Activated CD4-positive, alpha-beta T cell treated with anti-CD3 and anti-CD28 coated beads for 36 hours (primary cell): ENCODE data around the gene CA9. TPM values are rescaled to one million over a fixed set of nuclear protein-coding genes. Genes with fewer than 3 reads are reported as not detected.

Source experiments
- ATAC-seq: fragments of 200-7000 bp; cut with Tn5 transposase; one replicate; pipeline ENCODE4 v1.10.0; 2021; ENCODE audit warnings: mild to moderate bottlenecking, moderate library complexity
- CTCF ChIA-PET: fragments of 350-600 bp; sonication (Branson Sonifier 250); formaldehyde crosslinking; loops from one replicate; lab custom pipeline; 2021; ENCODE audit warnings: antibody characterized with exemption; lab: Charles Lee
- POLR2A ChIA-PET: fragments of 350-600 bp; sonication (Branson Sonifier 250); formaldehyde crosslinking; loops from one replicate; lab custom pipeline; 2021; ENCODE audit warnings: antibody characterized with exemption, inconsistent platforms; lab: Charles Lee
- DNase-seq: peaks from one replicate; pipeline ENCODE4 v3.0.0-alpha.2; 2020
- H3K27ac Mint-ChIP-seq: one replicate; pipeline ENCODE4 v1.8.0; 2021; ENCODE audit warnings: mixed read lengths
- H3K27me3 Mint-ChIP-seq: one replicate; pipeline ENCODE4 v1.8.0; 2021; ENCODE audit warnings: mixed read lengths
- H3K36me3 Mint-ChIP-seq: one replicate; pipeline ENCODE4 v1.8.0; 2021; ENCODE audit warnings: low read depth, mixed read lengths
- H3K4me1 Mint-ChIP-seq: one replicate; pipeline ENCODE4 v1.8.0; 2021; ENCODE audit warnings: mixed read lengths
- H3K4me3 Mint-ChIP-seq: one replicate; pipeline ENCODE4 v1.8.0; 2021; ENCODE audit warnings: mild to moderate bottlenecking, moderate library complexity, mixed read lengths
- H3K9me3 Mint-ChIP-seq: one replicate; pipeline ENCODE4 v1.8.0; 2021; ENCODE audit warnings: low read depth, mixed read lengths
- intact Hi-C, 2 experiments: fragments of 100-400 bp; cut with DNase I in 1 of 2; cut with micrococcal nuclease in 1 of 2; formaldehyde crosslinking; loops; one replicate each; pipeline versions ENCODE4 v1.14.2 to v1.15.1; 2022 to 2024; cut with DNase I, micrococcal nuclease
- microRNA-seq: library from miRNA; unstranded; fragments of <30 nt; microRNA quantifications from one replicate; pipeline ENCODE4 v1.2.0, GENCODE V29; 2021; ENCODE audit warnings: borderline replicate concordance
- total RNA-seq, 2 experiments: library from RNA; stranded (reverse); gene quantifications; one replicate each; pipeline ENCODE4 v1.2.3, GENCODE V29; 2021

CA9 gene
- total RNA-seq, 2 experiments from 2014 or later, result 2.9 to 3.1 TPM

DNA sequence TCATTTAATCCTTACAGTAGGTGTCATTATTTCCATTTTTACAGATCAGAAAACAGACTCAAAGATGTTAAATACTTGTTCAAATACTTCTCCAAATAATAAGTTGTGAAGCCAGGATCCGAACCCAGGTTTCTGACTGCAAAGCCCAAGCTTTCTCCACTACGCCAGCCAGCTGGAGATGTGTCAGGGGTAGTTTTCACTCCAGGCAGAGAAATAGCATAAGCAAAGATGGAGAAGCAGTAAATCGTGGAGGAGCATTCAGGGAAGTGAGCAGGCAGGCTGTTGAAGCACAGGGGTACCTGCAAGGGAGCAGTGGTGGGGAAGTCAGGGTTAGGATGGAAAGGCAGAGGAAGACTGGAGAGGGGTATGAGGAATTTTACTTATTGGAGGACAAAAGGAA is 55.4 kb downstream of the CA9 start:
- intact Hi-C loops, result no loop called here
- CTCF ChIA-PET, result interaction anchor here (0.7 to 8.4 kb wide), 14 partner anchors 9 to 193 kb away, joined by 3 to 68 read pairs (median 5); partner anchors contain the start of genes GBA2 and RGP1

DNA sequence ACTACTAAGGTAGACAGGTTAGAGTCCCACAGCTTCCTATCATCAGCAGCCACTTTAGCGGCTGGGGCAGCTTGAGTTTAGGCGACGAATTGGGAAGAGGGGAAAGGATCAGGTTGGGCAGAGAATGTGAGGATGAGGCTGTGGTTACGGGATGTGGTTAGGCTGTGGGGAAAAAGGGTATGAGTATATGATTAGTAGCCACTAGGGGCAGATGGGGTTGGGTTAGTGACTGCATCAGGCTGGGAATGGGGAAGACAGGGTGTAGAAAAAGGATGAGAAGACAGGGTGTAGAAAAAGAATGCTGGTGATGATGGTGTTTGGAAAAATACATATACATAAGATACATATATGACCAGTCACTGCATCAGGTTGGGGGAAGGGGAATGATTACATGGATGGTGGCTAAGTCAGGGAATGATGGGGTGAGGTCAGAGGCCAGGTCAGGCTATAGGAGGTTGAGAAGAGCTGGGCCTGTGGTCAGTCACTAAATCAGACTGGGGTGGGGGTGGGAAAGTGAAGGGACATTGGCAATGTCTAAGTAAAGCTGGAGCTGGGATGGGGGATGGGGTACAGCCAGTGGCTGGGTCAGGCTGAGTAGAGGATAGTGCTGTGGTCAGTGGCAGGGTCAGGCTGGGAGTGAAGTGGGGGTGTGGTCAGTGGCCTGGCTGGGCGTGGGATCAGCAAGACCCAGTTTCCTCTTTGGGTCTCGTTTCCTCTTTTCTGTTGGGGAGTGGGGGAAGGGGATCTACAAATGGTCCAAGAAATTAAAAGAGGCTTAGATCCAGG is 56.2 kb downstream of the CA9 start:
- intact Hi-C loops, result loop anchor here (5.0 to 10.0 kb wide), 6 partner anchors 113 to 1273 kb away; partner anchors contain the start of genes CD72 (in 1 of the 2), DNAI1 (in 1 of the 2), FAM219A (in 1 of the 2) and GNE (in 1 of the 2)
- Mint-ChIP-seq H3K4me3 (no peak overlapping the region), H3K27ac (peak overlapping the region; percentile 55), H3K27me3 (no peaks in the 10 kb centered on the region), H3K9me3 (no peaks in the 10 kb centered on the region), H3K4me1 (peaks cover 23% of the 10 kb centered on the region), H3K36me3 (peaks cover 20% of the 10 kb centered on the region)
- ChIA-PET CTCF (interaction anchor here (0.5 to 8.4 kb wide), 14 partner anchors 9 to 717 kb away, joined by 3 to 68 read pairs (median 5); partner anchors contain the start of genes CCDC107, GBA2, RGP1 and RMRP), POLR2A (interaction anchor here (1.1 kb wide), 1 partner anchor 19 kb away, joined by 3 read pairs; no protein-coding TSS in a partner anchor)
- peak; percentile 62 for DNase-seq
- ATAC-seq, result no peak

More for the DNA sequence above, 55.4 kb downstream of the CA9 start:
- Mint-ChIP-seq H3K27me3 (no peaks in the 10 kb centered on the region), H3K4me3 (no peak overlapping the region), H3K9me3 (no peaks in the 10 kb centered on the region), H3K27ac (no peak overlapping the region), H3K36me3 (peaks cover 22% of the 10 kb centered on the region), H3K4me1 (peaks cover 19% of the 10 kb centered on the region)
- DNase-seq (peak; percentile 20), ATAC-seq (no peak)
- POLR2A ChIA-PET, result no interaction called here

DNA sequence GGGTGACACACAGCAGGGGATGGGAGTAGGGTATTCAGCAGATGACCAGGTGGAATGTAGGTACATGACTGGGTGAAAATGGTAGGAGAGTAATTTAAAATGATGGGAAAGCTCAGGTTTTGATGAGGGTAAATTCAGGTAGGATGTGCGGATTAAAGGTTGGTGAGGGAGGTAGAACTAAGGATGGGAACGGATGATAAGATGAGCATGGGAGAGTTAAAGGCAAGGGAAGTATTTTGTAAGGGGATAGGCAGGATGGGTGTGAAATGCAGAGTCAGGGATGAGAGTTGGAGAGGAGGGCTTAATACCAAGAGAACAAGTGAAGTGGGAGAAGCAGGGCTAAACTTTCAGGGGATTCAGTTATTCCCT is 56.7 kb downstream of the CA9 start:
- no peak overlapping the region for H3K4me3 Mint-ChIP-seq
- no peak for DNase-seq
- no peaks in the 10 kb centered on the region for H3K27me3 Mint-ChIP-seq
- H3K27ac Mint-ChIP-seq, result peak overlapping the region; percentile 55
- ChIA-PET POLR2A (interaction anchor here (1.1 kb wide), 1 partner anchor 18 kb away, joined by 3 read pairs; no protein-coding TSS in a partner anchor), CTCF (interaction anchor here (0.5 to 8.4 kb wide), 17 partner anchors 8 to 716 kb away, joined by 3 to 68 read pairs (median 4); partner anchors contain the start of genes CCDC107, GBA2, RGP1 and RMRP)
- intact Hi-C loops, result loop anchor here (5.0 to 10.0 kb wide), 6 partner anchors 113 to 1273 kb away; partner anchors contain the start of genes CD72 (in 1 of the 2), DNAI1 (in 1 of the 2), FAM219A (in 1 of the 2) and GNE (in 1 of the 2)
- peaks cover 18% of the 10 kb centered on the region for H3K36me3 Mint-ChIP-seq
- ATAC-seq, result no peak
- H3K4me1 Mint-ChIP-seq, result peaks cover 23% of the 10 kb centered on the region
- no peaks in the 10 kb centered on the region for H3K9me3 Mint-ChIP-seq

Small RNA genes lying within 50 kb of the gene (microRNA-seq; reads per million reads assigned to microRNA genes)
- not detected for gene MIR6852

Other genes starting within 250 kb of the CA9 start
- 1 to 10 TPM; 5.7 to 6.5 TPM for gene RUSC2, start 183.8 kb upstream of the CA9 start, total RNA-seq
- gene TESK1, start 68.7 kb upstream of the CA9 start, total RNA-seq, result 10 to 100 TPM; 23.3 to 27.7 TPM
- gene CD72, start 55.5 kb upstream of the CA9 start, total RNA-seq, result 1 to 10 TPM; 6.5 to 8.7 TPM
- 10 to 100 TPM; 76.5 to 80.9 TPM for gene SIT1, start 23.0 kb upstream of the CA9 start, total RNA-seq
- gene RMRP, start 15.9 kb upstream of the CA9 start, total RNA-seq, result over 10,000 TPM in 1 of 2 experiments, 100 to 1,000 TPM in 1; 894 to 11,462 TPM
- gene CCDC107, start 15.6 kb upstream of the CA9 start, total RNA-seq, result 10 to 100 TPM in 1 of 2 experiments, 1 to 10 TPM in 1; 7.9 to 10.4 TPM
- gene ARHGEF39, start 8.7 kb upstream of the CA9 start, total RNA-seq, result 10 to 100 TPM; 19.1 to 23.1 TPM
- gene TPM2, start 16.0 kb downstream of the CA9 start, total RNA-seq, result 1 to 10 TPM; 4.3 to 5.5 TPM
- 100 to 1,000 TPM; 217 to 238 TPM for gene TLN1, start 58.3 kb downstream of the CA9 start, total RNA-seq
- gene CREB3, start 58.7 kb downstream of the CA9 start, total RNA-seq, result 10 to 100 TPM; 24.0 to 26.0 TPM
- gene GBA2, start 75.3 kb downstream of the CA9 start, total RNA-seq, result 10 to 100 TPM; 19.6 to 23.7 TPM
- gene RGP1, start 75.4 kb downstream of the CA9 start, total RNA-seq, result 10 to 100 TPM; 14.0 to 15.5 TPM
- gene MSMP, start 80.3 kb downstream of the CA9 start, total RNA-seq, result under 1 TPM in 1 of 2 experiments, not detected in 1; 0.39 TPM
- 10 to 100 TPM in 1 of 2 experiments, 1 to 10 TPM in 1; 9.3 to 10.5 TPM for gene NPR2, start 117.7 kb downstream of the CA9 start, total RNA-seq
- 1 to 10 TPM in 1 of 2 experiments, under 1 TPM in 1; 0.85 to 1.7 TPM for gene SPAG8, start 138.3 kb downstream of the CA9 start, total RNA-seq
- 10 to 100 TPM; 47.4 to 61.1 TPM for gene HINT2, start 141.1 kb downstream of the CA9 start, total RNA-seq
- not detected for gene FAM221B, start 154.8 kb downstream of the CA9 start, total RNA-seq
- gene TMEM8B, start 155.3 kb downstream of the CA9 start, total RNA-seq, result 1 to 10 TPM; 5.8 to 6.9 TPM
- not detected for gene OR13J1, start 196.5 kb downstream of the CA9 start, total RNA-seq
- gene HRCT1, start 232.3 kb downstream of the CA9 start, total RNA-seq, result not detected
- gene SPAAR, start 235.6 kb downstream of the CA9 start, total RNA-seq, result not detected